A549 (cell line): ENCODE results near the gene SKIC2. TPM values are rescaled to one million over a fixed set of nuclear protein-coding genes. Genes with fewer than 3 reads are reported as not detected.
A peak's percentile ranks its signal among the peaks of the same experiment; 100 is the strongest.

Experiments
- ATAC-seq, 2 experiments: fragments of 200-7000 bp in 1 of 2; fragments of >200 bp in 1 of 2; cut with Nextera tagmentation in 1 of 2; cut with Tn5 transposase in 1 of 2; 3 replicates each; pipeline versions ENCODE4 v1.8.0 to v1.9.1; 2018 to 2020; ENCODE audit warnings: mild to moderate bottlenecking in 1 of 2, moderate library complexity in 1 of 2
- CTCF ChIA-PET: fragments of 300-600 bp; sonication (Branson Sonifier 250); formaldehyde crosslinking; extraction: SDS; loops from one replicate; lab custom pipeline; 2021; ENCODE audit warnings: antibody characterized with exemption, inconsistent platforms; lab: Yijun Ruan, JAX
- POLR2A ChIA-PET: fragments of 350-600 bp; formaldehyde crosslinking; extraction: SDS; loops from one replicate; lab custom pipeline; 2021; ENCODE audit warnings: antibody characterized with exemption, inconsistent platforms; lab: Yijun Ruan, JAX
- DNase-seq, 2 experiments: peaks; one replicate each; pipeline versions ENCODE4 v3.0.0 to v3.0.0-alpha.2; 2011 to 2016; ENCODE audit warnings: low read depth in 1 of 2, low spot score in 1 of 2
- FAIRE-seq: peaks from 2 replicates; lab custom pipeline; 2011; peaks lifted over from hg19 to GRCh38; lab: Jason Lieb, UNC
- H3K27ac ChIP-seq, 2 experiments: fragments of >200 bp; sonication (Bioruptor Twin); formaldehyde crosslinking; 3 replicates each; pipeline ENCODE4 v1.5.1; 2016 to 2017
- H3K4me1 ChIP-seq: fragments of >200 bp; sonication (Bioruptor Twin); formaldehyde crosslinking; 3 replicates; pipeline ENCODE4 v1.6.1; 2016
- H3K4me2 ChIP-seq: fragments of >200 bp; sonication (Bioruptor Twin); formaldehyde crosslinking; 3 replicates; pipeline ENCODE4 v1.6.1; 2016
- H3K4me3 ChIP-seq: fragments of >200 bp; sonication (Bioruptor Twin); formaldehyde crosslinking; 3 replicates; pipeline ENCODE4 v1.5.1; 2016
- H3K9me3 ChIP-seq: fragments of >200 bp; sonication (Bioruptor Twin); formaldehyde crosslinking; 3 replicates; pipeline ENCODE4 v1.6.1; 2016
- CEBPB ChIP-seq, 2 experiments: fragments of >200 bp in 1 of 2; sonication (Bioruptor Twin) in 1 of 2; formaldehyde crosslinking in 1 of 2; IDR thresholded peaks; 2 replicates each; pipeline ENCODE4 v1.6.1; 2012 to 2016
- CTCF ChIP-seq: fragments of >200 bp; sonication (Bioruptor Twin); formaldehyde crosslinking; IDR thresholded peaks from 3 replicates; pipeline ENCODE4 v1.5.1; 2016
- EP300 ChIP-seq, 2 experiments: fragments of >200 bp; sonication (Bioruptor Twin); formaldehyde crosslinking; IDR thresholded peaks; 2 replicates in 1 of 2; 3 replicates in 1 of 2; pipeline ENCODE4 v1.6.1; 2016 to 2017
- FOXS1 ChIP-seq: fragments of 250-450 bp; sonication (Bioruptor Pico); IDR thresholded peaks from 2 replicates; pipeline ENCODE4 v1.5.0; 2020; ENCODE audit warnings: mild to moderate bottlenecking, moderate library complexity
- HMGXB4 ChIP-seq: fragments of 250-450 bp; sonication (Bioruptor Pico); IDR thresholded peaks from 2 replicates; pipeline ENCODE4 v1.5.0; 2021; ENCODE audit warnings: mild to moderate bottlenecking, moderate library complexity, borderline replicate concordance
- HOXB13 ChIP-seq: fragments of 250-450 bp; sonication (Bioruptor Pico); IDR thresholded peaks from 2 replicates; pipeline ENCODE4 v1.5.0; 2020; ENCODE audit warnings: low read depth, mild to moderate bottlenecking, moderate library complexity
- JUNB ChIP-seq: fragments of >200 bp; sonication (Bioruptor Twin); formaldehyde crosslinking; IDR thresholded peaks from 2 replicates; pipeline ENCODE4 v1.6.1; 2016
- KDM5A ChIP-seq: fragments of 200-600 bp; sonication (generic); IDR thresholded peaks from 2 replicates; pipeline ENCODE4 v1.6.1; 2016; ENCODE audit warnings: antibody characterized with exemption, mild to moderate bottlenecking
- MAFK ChIP-seq: fragments of 450-650 bp; IDR thresholded peaks from 2 replicates; pipeline ENCODE4 v1.6.1; 2014; ENCODE audit not compliant: partially characterized antibody
- NFE2L2 ChIP-seq: fragments of 150-350 bp; conservative IDR thresholded peaks from 2 replicates; pipeline ENCODE4 v1.6.1; 2014; ENCODE audit warnings: low read length
- NR3C1 ChIP-seq: fragments of >200 bp; sonication (Bioruptor Twin); formaldehyde crosslinking; IDR thresholded peaks from 3 replicates; pipeline ENCODE4 v1.6.1; 2017
- PBX3 ChIP-seq: IDR thresholded peaks from 2 replicates; pipeline ENCODE4 v1.6.1; 2012
- PHF8 ChIP-seq: fragments of 200-600 bp; sonication (generic); IDR thresholded peaks from 2 replicates; pipeline ENCODE4 v1.6.1; 2016; ENCODE audit warnings: low read depth, mild to moderate bottlenecking, antibody characterized with exemption, moderate library complexity, borderline replicate concordance
- POLR2AphosphoS2 ChIP-seq: conservative IDR thresholded peaks from 2 replicates; pipeline ENCODE4 v1.6.1; 2012; ENCODE audit warnings: low read length, improper control_type of control experiment, inconsistent platforms
- TP53 ChIP-seq: fragments of 250-450 bp; sonication (Bioruptor Pico); IDR thresholded peaks from 2 replicates; pipeline ENCODE4 v1.5.0; 2021; ENCODE audit warnings: mild to moderate bottlenecking, moderate library complexity
- ZC3H11A ChIP-seq: fragments of 450-650 bp; IDR thresholded peaks from 2 replicates; pipeline ENCODE4 v1.6.1; 2014; ENCODE audit warnings: antibody characterized with exemption, mild to moderate bottlenecking
- ZNF302 ChIP-seq: fragments of 250-450 bp; sonication (Bioruptor Pico); IDR thresholded peaks from 2 replicates; pipeline ENCODE4 v1.9.0; 2021; ENCODE audit warnings: inconsistent platforms, mild to moderate bottlenecking, moderate library complexity
- WGBS: methylation state at CpG from one replicate; pipeline ENCODE4 v1.1.6; 2017; ENCODE audit errors: missing lambda C conversion rate; 5-methylcytosine and 5-hydroxymethylcytosine counted together
- polyA plus RNA-seq, 4 experiments: library from polyadenylated mRNA; depleted of rRNA in 3 of 4; stranded (reverse); fragments of >200 nt; fragmentation: RNase III in 1 of 4; extraction: RNeasy Plus Mini Kit Qiagen cat#74134 plus additional on column Dnase treatment in 1 of 4; gene quantifications; 2 replicates in 3 of 4; 3 replicates in 1 of 4; pipeline ENCODE4 v1.2.3, GENCODE V29; 2011 to 2017

Gene SKIC2
- polyA plus RNA-seq, 2 of the 4 experiments (the other 2 are of a cell fraction) = 20.8 to 37.5 TPM

- H3K4me2 ChIP-seq = peak overlapping the region; percentile 96; the same call in 1 of the 3 replicates
- FAIRE-seq = no peak
Measured at GRCh38 chr6:31969712-31970603, 11.0 kb downstream of the SKIC2 start.

GRCh38 chr6:31970604-31971271 lies 11.8 kb downstream of the SKIC2 start:
- ChIA-PET CTCF (interaction anchor here (0.6 to 2.1 kb wide), 2 partner anchors 19 to 350 kb away, joined by 3 to 9 read pairs; partner anchors contain the start of gene PRRC2A), POLR2A (interaction anchor here (1.2 to 1.8 kb wide), 2 partner anchors 12 to 18 kb away, joined by 6 to 13 read pairs; partner anchors contain the start of genes NELFE and SKIC2)
- Histone ChIP-seq H3K4me1 (peaks cover 17% of the 10 kb centered on the region; the same call in 1 of the 3 replicates), H3K27ac (peak overlapping the region; percentile 89 to 93), H3K4me2 (peak overlapping the region; percentile 96), H3K4me3 (peak overlapping the region; percentile 72), H3K9me3 (no peaks in the 10 kb centered on the region)
- WGBS = 82% methylated on average over 17 of the region's 18 CpGs
- DNase-seq = no peak
- FAIRE-seq = no peak
- no peak for TF ChIP-seq CTCF
- no peak for TF ChIP-seq CEBPB (IDR thresholded peaks at IDR 0.05)
- no peak for TF ChIP-seq EP300 (IDR thresholded peaks at IDR 0.05)
- no peak for TF ChIP-seq ZNF302
- no peak for TF ChIP-seq HOXB13 (CRISPR knock-in tag)
- no peak for TF ChIP-seq NFE2L2
- TF ChIP-seq HMGXB4 = no peak
- no peak for TF ChIP-seq NR3C1
- no peak for TF ChIP-seq TP53 (CRISPR knock-in tag)
- TF ChIP-seq ZC3H11A = no peak
- no peak for TF ChIP-seq POLR2AphosphoS2
- no peak for TF ChIP-seq FOXS1
- no peak for ATAC-seq

More at GRCh38 chr6:31969712-31970603, 11.0 kb downstream of the SKIC2 start:
- Histone ChIP-seq H3K4me3 (no peak overlapping the region), H3K9me3 (no peaks in the 10 kb centered on the region), H3K4me1 (peaks cover 17% of the 10 kb centered on the region; the same call in 1 of the 3 replicates), H3K27ac (peak overlapping the region in 1 of 2 experiments; percentile 93; a peak in 1 of 6 replicates)
- no peak for DNase-seq
- TF ChIP-seq PHF8 (no peak), PBX3 (no peak), MAFK (no peak), JUNB (no peak), KDM5A (no peak)
- CTCF ChIA-PET = interaction anchor here (0.6 to 2.1 kb wide), 2 partner anchors 18 to 349 kb away, joined by 3 to 9 read pairs; partner anchors contain the start of gene PRRC2A
- 86% methylated on average over 13 of the region's 17 CpGs for WGBS
- POLR2A ChIA-PET = interaction anchor here (0.7 kb wide), 1 partner anchor 11 kb away, joined by 3 read pairs; no protein-coding TSS in a partner anchor
- no peak for ATAC-seq
